GM21786 (cell line): ENCODE results near the gene ANO1.

ENCODE experiments used
- ATAC-seq: cut with Tn5 transposase; IDR thresholded peaks from one replicate; pipeline ENCODE4 v1.9.1; 2021; ENCODE audit not compliant: unreplicated experiment

Gene ANO1

DNA sequence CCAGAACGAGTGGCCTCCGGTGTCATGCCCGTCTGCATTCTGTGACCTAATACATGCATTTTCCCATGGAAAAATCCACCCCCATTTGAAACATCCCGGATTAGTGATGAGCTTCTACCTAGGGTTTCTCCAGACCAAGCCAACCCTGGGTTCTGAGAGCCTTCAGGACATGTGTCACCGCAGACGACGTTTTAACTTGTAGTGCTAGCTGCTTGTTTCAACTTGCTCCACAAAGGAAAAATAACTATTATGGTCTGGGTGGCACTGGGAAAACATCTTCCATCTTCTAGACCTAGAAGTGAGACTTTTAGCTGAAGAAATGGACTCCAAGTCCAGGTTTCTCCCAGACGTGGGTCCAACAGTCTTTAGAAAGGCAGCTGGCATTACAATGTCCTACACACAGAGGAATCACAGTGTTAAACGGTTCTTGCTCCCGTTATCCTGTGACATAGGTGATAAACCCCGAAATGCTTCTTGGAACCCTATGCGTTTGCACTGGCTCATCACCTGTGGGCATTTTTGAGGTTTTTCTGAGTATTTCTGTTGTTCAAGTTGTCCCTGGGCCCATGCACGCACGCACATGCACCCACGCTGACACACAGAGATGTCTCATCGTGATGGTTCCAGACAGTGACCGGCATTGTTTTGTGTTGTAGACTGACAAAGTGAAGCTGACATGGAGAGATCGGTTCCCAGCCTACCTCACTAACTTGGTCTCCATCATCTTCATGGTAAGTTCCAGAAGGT, 78.3 kb downstream of the ANO1 start:
- ATAC-seq: no peak

DNA sequence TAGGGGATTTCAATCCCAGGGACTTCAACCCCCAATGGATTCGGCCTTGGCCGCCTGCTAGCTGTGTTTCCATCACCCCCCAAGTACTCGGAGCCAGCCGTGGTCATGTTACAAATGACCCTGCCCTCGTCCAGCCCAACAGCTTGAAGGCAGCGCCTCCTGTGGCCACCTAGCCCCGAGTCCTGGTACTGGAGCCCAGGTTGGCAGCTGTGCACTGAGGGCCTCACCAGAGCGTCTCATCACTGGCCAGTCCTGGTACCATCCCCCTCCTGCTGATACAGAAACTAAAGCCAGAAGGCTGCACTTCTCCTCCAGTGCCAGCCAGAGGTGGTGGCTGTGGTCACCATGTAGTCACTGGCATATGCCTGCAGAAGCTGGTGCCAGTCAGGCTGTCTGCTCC, 80.1 kb downstream of the ANO1 start:
- no peak for ATAC-seq

DNA sequence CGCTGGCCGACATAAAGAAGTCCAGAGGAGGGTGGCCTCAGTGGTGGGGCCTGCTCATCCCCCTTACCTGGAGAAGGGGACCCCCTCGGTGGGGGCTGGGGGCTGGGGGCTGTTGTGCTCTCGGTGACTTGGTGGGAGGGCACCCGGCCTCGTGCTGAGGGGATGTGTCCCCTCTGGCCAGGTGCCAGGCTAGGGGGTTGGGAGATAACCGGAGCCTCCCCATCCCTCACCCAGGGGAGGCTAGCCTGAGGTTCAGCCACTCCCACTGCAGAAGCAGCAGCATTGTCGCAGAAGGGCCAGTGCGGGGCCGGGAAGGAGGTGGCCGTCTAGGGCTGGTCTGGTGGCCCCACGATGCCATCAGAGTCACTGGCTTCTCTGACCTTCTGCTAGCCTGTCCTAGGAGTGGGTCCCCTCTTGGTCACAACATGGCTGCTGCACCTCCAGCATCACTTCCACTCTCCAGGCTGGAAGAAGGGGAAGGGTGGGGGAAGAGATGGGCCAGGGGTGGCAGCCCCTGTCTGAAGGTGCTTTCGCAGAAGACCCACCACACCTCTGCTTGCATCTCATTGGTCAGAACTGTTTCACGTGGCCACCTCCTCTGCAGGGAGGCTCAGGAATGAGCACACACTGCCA, 80.8 kb downstream of the ANO1 start:
- no peak for ATAC-seq

DNA sequence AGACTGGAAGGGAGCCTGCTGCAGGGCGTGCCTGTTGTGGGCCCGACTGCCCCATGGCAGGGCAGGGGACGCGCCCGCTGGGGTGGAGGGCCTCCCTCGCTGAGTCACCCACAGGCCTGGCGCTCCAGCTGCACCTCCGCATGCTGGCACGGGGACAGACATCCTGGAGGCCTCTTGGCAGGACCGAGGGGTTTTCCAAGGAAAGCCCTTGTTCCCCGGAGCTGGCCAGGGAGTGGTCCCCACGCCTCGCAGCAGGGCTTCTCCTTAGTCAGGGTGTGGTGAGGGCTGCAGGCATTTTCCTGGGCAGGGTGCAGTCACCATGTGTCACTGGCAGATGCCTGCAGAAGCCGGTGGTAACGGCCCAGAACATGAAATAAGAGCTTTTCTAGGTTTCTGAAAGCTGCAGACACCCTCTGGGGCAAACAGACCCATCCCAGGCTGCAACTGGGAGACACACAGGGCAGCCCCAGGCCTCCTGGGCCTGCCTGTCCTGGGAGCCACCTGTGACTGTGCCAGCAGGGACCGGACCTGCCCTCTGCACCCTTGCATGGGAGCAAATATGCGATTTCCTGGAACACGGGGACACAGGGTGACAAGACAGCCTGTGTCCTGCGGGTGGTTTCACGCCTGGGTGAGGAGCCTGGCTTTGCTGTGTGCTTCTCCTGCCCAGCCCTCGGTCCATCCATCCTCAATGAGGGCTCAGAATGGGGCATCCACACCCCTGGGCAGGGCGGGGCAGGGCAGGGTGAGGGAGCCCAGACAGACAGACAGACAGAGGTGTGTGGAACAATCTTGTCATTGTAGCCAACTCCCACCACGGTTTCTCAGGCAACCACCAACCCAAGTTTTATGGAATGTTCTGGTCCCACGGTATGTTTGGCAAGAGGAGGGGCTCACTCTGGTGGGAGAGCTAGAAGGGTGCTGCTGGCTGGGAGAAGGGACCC, 81.8 kb downstream of the ANO1 start:
- ATAC-seq: no peak

DNA sequence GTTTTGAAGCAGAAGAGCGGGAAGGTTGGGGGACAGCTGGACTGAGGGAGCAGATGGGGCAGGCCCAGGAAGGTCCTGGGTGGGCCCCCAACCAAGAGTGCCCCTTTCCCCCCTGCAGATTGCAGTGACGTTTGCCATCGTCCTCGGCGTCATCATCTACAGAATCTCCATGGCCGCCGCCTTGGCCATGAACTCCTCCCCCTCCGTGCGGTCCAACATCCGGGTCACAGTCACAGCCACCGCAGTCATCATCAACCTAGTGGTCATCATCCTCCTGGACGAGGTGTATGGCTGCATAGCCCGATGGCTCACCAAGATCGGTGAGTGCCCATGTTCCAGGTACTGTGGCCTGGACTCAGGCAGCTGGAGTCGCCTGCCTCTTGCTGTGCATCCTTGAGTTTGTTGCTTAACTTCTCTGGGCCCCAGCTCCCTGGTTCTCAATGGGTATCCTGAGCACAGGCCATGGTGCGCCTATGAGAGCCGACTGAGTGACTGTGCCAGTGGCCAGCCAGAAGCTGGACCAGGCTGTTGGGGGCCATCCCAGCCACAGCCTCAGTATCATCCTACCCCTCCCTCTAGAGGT, 83.0 kb downstream of the ANO1 start:
- no peak for ATAC-seq

DNA sequence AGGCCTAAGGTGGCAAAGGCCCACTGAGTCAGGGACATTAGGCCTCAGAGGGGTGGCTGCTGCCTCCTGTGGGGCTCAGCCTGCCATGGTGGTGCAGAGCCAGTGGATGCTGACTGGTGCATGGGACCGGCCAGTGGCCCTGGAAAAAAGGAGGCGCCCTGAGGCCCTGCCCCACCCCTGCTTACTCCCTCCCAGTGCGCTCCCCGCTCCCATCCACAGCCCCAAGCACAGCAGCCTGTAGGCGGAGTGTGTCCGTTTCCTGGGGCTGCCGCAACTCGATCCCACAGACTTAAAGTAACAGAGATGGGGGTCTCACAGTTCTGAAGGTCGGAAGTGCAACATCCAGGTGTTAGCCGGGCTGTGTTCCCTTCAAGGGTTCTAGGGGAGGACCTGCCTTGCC, 86.6 kb downstream of the ANO1 start:
- ATAC-seq: no peak

DNA sequence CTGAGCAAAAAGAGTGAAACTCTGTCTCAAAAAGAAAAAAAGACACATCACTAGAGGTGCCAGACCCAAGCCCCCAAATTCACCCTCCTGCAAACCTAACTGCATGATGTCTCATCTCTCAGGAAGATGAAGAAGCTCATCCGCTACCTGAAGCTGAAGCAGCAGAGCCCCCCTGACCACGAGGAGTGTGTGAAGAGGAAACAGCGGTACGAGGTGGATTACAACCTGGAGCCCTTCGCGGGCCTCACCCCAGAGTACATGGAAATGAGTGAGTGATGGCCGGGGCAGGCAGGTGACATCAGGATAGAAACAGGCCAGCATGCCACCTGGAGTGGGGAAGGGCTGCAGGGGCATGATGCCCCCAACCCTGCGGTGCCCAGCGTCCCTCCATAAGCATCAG, 89.0 kb downstream of the ANO1 start:
- ATAC-seq: no peak

DNA sequence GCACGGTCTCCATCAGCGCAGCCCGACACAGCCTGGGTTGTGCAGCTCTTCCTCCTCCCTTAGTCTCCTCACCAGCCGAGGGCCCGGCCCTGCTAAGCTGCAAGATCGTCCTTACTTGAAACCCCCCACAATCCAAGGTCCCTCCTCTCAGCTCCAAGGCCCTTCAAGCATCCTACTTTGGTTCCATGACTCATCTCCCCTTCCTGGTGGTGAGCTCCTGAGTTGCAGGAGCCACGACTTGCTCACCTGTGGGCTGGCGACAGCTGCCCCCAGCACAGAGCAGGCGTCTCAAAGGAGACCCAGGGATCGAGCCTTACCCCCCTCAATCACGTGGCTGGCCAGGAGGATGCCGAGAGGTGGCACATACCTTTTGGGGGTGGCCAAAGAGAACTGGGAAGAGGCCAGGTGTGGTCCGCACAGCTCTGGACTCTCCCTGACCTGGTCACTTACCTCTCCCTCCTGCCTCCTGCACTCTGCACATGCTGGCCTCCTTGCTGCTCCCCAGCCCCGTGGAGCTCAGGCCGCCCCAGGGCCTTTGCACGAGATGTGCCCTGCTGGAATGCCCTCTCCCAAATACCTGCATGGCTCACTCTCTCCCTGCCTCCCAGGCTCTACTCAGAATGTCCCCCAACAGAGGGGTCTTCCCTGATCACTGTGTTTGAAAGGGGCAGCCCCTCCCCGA, 89.7 kb downstream of the ANO1 start:
- no peak for ATAC-seq

DNA sequence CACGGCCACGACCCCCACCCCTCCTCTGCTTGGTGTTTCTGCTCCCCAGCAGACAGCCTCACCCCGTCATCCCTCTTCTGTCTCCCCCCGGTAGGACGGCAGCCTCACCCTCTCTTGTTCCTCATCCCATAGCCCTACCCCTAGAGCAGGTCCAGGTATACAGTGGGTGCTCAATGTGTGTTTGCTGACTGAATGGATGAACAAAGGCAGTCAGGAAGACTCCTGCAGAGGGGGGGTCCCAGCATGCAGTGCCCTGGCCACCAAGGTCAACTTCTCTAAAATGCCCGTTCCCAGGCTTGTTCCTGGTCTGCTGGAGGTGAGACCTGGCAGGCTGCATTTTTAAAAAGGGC, 90.3 kb downstream of the ANO1 start:
- ATAC-seq: no peak

DNA sequence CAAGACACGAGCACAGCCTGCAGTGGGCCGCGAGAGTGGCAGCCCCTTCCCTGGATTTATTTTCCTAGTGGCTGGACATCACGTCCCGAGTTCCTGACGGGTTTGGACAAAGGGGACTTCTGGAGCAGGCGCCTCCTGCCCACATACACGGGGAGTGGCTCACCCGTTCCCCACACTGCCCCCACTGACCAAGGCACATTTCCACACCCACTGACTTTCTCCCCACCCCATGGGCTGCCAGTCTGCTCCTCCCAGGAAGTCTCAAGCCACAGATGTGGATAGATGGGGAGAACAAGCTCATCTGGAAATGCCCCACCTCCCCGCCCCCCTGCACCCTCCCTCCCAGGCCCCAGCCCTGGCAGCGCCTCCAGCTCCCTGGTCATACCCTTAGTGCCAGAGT, 91.0 kb downstream of the ANO1 start:
- ATAC-seq: no peak

DNA sequence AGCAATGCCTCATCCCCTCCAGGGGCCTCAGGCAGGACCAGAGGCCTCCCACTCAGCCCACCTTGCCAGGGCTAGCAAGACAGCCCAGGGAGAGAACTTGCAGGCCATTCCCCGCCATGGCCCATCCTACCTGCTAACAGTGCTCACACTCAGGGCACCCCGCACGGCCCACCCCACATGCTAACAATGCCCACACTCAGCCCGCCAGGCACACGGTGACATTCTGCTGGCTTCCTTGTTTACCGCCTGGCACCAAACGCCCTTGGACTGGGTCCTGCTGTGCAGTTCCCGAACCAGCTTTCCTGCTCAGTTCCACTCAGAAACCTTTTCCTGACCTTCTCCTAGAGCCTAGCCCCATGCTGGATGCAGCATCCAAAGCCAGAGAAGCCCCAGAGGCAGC, 91.5 kb downstream of the ANO1 start:
- ATAC-seq: no peak

DNA sequence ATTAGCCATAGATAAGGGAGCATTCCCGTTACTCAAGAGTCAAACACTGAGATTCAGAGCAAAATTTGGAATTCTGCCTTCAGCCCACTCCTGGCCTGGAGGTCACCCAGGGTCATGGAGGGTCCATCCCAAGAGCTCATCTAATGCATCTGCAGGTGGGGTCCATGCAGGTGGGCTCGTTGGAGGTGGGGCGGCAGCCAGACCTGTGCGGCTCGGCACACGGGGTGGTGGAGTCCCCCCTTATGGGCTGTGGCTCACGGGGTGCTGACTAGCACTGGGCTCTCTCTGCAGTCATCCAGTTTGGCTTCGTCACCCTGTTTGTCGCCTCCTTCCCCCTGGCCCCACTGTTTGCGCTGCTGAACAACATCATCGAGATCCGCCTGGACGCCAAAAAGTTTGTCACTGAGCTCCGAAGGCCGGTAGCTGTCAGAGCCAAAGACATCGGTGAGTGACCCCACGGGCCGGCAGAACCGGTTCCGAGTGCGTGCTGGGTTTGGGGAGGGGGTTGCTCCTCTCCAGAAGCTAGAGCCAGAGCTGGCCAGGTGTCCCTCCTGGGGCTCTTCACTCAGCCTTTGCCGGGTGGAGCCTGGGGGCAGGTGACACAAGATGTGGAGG, 92.6 kb downstream of the ANO1 start:
- no peak for ATAC-seq

DNA sequence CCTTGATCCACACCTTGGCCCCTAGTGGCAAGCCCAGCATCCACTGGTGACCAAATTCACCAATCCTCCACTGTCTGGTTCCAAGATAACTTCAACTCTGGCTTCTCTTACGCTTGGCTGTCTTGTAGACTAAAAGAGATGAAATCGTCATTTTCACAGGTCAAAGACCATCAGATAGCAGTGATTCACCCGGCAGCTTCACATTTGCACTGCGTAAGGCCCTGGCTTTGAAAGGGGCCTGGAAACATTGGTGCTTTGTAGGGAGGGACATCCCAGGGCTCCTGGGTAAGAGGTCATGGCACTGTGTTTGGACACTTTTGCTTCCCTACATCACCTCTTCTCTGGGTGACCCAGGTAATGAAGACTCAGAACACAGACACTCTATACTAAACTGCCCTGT, 94.9 kb downstream of the ANO1 start:
- ATAC-seq: no peak

DNA sequence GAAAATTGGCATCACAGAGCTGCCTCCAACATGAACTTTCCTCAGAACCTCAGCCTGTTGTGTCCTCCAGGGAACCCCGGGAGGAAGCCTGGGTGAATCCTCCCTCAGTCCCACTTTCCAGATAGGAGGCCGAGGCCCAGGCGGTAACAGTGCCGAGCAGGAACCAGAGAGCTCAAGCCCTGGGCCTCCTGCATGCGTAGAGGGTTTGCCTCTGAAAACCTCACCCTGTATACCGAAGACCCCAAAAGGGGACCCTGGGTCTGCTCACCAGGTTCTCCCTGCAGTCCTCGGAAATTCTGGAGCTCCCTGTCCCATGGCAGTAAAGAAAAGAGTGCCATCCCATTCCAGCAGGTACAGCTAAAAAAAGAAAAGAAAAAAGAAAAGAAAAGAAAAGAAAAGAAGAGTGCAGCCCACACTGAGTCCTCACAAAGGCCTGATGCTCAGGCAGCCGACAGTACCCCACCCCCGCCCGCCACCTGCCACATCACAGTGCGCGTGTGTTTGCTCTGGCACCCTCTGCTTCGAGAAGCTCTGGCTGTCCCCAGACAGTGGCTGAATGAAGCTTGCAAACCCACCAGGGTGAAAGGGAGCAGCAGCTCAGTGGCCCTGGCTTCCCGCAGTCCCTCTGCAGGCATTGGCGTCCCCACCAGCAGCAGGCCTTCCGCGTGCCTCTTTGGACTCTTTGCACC, 96.6 kb downstream of the ANO1 start:
- ATAC-seq: no peak

DNA sequence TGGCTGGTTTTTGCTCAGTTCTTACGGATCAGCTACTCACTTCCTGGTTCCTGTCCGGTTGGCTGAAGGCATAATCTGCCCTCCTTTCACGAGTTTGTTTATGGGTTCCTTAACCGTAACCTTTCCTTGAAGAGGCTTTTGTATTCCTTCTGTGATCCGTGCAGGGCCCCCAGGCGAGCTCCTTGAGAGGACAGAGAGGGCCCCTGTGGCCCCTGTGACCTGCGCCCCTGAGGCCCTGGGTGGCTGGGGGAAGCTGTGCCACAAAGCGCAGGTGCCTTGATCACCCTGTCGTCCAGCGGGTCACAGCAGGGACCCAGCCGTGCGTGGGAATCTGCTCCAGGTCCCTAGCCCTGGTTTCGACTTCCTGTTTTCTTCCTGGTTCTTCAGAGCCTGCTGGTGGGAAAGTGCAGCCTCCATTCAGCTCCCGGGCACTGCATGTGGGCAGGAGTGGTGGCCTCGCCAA, 97.2 kb downstream of the ANO1 start:
- no peak for ATAC-seq

DNA sequence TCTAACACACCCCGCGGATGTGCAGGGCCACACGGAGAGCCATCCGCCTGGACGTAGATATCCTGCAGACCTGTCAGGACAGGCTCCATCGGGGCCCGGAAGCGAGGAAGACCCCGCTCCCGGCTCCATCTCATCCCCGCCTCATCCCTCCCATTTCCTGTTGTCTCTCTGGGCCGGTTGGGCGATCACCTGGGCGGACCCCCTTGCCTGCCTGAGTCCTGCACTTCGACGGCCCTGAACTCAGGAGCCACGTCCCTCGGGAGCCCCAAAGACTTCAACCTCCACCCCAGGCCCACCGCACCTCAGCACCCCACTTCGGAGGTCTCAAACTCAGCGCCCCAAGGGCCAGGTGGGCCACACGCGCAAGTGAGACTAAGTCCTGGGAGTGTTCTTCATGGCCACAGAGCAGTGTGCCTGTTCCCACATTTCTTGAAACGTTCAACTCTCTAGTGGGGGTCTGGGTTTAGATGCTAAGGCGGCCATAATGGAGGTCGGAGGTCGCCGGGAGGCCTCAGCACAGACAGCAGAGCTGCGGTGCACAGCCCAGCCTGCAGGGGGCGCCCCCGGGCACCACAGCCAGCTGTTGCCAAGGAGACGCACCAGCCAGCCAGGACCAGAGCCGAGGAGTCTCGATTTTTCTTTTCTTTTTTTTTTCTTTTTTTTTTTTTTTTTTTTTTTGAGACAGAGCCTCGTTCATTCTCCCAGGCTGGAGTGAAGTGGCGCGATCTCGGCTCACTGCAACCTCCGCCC, 99.0 kb downstream of the ANO1 start:
- ATAC-seq: no peak

DNA sequence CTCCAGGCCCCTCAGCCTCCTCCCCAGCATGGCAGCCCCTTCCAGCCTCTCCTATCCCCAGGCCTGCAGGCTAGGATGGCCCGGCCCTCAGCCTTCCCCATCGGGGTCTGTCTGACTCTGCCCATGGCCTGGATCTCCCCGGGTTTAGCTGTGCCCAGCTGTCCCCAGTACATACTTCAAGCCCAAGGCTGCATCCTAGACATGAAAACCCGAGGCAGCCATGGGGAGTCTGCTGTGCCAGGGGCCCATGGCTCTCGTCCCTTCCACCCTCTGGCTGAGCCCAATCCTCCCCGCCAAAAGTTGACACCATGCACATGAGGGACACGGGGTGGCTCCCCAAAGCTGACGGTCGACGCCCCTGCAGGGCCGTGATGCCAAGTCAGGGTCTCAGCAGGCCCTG, 102.8 kb downstream of the ANO1 start:
- ATAC-seq: no peak

DNA sequence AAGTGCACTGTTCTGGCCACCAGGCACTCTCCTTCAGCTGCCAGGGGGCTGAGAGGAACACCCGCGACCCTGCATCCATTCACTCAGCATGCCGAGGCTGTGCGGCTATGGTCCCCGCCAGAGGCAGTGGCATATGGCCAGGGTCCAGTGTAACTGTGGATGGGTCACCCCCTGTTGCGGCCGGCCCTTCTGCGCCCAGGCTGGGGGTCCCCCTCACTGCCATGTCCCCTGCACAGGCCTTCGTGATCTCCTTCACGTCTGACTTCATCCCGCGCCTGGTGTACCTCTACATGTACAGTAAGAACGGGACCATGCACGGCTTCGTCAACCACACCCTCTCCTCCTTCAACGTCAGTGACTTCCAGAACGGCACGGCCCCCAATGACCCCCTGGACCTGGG, 104.1 kb downstream of the ANO1 start:
- no peak for ATAC-seq

DNA sequence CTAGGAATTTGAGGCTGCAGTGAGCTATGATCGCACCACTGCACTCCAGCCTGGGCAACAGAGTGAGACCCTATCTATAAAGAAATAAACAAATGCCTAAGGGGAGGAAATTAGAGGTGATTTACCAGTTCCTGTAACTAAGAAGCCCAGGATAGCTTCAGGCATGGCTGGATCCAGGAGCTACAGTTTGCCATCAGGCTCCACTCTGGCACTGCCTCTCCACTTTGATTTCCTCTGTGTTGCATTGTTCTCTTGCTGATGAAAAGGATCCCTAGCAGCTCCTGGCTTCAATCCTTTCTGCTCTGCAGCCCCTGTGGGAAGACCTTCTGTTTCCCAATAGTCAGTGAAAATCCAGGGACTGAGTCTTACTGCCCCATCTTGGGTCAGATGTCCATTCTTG, 104.9 kb downstream of the ANO1 start:
- ATAC-seq: no peak
